GM12864 (cell line): ENCODE results near the gene OSBP2.

Experiments
- DNase-seq: peaks from one replicate; pipeline ENCODE4 v3.0.0-alpha.2; 2011; ENCODE audit warnings: low read depth
- H3K4me3 ChIP-seq: 2 replicates; pipeline ENCODE4 v1.5.1; 2011; ENCODE audit warnings: mild to moderate bottlenecking, low read depth, low read length, control low read depth
- CTCF ChIP-seq: IDR thresholded peaks from 2 replicates; pipeline ENCODE4 v1.5.1; 2011; ENCODE audit warnings: low read depth, mild to moderate bottlenecking, moderate library complexity, low read length, control low read depth, inconsistent platforms; ENCODE audit errors: missing control alignments

The OSBP2 gene

GRCh38 chr22:30880847-30881246 lies 186.2 kb downstream of the OSBP2 start:
- no peak for DNase-seq
- TF ChIP-seq CTCF: no peak
- no peak overlapping the region for H3K4me3 ChIP-seq

GRCh38 chr22:30881361-30882183 lies 186.9 kb downstream of the OSBP2 start:
- DNase-seq: no peak
- no peak overlapping the region for H3K4me3 ChIP-seq
- TF ChIP-seq CTCF: no peak

GRCh38 chr22:30882184-30882717 lies 187.6 kb downstream of the OSBP2 start:
- no peak for TF ChIP-seq CTCF
- no peak for DNase-seq
- no peak overlapping the region for H3K4me3 ChIP-seq

- no peak overlapping the region for H3K4me3 ChIP-seq
- TF ChIP-seq CTCF: no peak
- DNase-seq: no peak
Observed at GRCh38 chr22:30882974-30883533, 188.4 kb downstream of the OSBP2 start.

- DNase-seq: no peak
- no peak overlapping the region for H3K4me3 ChIP-seq
- TF ChIP-seq CTCF: no peak
Observed at GRCh38 chr22:30883586-30884145, 189.0 kb downstream of the OSBP2 start.

- TF ChIP-seq CTCF: no peak
- DNase-seq: no peak
- H3K4me3 ChIP-seq: no peak overlapping the region
Observed at GRCh38 chr22:30884211-30885000, 189.7 kb downstream of the OSBP2 start.
